HG03354 (cell line): ENCODE results near the gene LRRK2.
"Not testable (repeated sequence)": the region's sequence is repeated elsewhere in the genome, so short reads cannot be mapped to it uniquely, and the experiment has no call there.

Source experiments
- ATAC-seq: cut with Tn5 transposase; IDR thresholded peaks from one replicate; pipeline ENCODE4 v1.9.1; 2021; ENCODE audit warnings: mild to moderate bottlenecking; ENCODE audit not compliant: unreplicated experiment, poor library complexity, severe bottlenecking

Gene LRRK2

GRCh38 chr12:40209886-40210285, 14.9 kb upstream of the LRRK2 start:
- ATAC-seq: no peak

DNA sequence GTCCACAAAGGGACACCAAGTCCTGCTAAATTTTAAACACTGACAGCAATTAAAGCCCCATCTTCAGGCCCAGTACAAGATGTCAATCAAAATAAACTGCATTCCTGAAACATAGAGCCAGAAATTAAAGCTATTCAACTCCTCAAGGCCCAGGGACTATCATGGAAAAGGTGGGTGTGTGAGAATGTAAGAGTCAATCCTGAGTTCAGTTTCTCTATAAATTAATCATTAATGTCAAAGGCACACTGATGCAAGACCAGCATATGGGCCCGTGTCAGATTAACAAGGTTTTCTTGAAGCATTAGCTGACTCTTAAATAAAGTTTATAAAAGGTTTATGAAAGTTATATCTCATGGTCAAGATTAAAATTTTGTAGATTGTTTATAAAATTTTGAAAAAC, 13.6 kb upstream of the LRRK2 start:
- ATAC-seq: not testable (repeated sequence)

DNA sequence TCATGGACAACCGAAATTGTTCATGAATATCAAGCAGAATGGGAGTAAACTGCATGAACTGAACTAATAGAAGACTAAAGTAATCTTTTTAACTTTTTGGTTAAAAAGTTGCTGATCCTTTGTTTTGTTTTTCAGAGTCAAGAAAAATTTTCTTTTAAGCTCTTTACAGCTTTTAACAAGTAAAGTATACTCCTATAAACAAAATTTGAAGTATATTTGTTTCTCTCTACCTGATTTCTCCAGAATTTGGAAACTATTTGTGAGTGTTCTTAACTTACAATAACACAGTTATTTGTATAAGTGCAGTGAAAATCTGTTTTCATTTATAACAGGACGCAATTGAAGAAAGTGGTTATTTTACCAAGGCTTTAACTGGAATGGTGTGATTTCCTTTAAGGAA, 12.2 kb upstream of the LRRK2 start:
- ATAC-seq: no peak

GRCh38 chr12:40215982-40216381, 8.8 kb upstream of the LRRK2 start:
- ATAC-seq: no peak

DNA sequence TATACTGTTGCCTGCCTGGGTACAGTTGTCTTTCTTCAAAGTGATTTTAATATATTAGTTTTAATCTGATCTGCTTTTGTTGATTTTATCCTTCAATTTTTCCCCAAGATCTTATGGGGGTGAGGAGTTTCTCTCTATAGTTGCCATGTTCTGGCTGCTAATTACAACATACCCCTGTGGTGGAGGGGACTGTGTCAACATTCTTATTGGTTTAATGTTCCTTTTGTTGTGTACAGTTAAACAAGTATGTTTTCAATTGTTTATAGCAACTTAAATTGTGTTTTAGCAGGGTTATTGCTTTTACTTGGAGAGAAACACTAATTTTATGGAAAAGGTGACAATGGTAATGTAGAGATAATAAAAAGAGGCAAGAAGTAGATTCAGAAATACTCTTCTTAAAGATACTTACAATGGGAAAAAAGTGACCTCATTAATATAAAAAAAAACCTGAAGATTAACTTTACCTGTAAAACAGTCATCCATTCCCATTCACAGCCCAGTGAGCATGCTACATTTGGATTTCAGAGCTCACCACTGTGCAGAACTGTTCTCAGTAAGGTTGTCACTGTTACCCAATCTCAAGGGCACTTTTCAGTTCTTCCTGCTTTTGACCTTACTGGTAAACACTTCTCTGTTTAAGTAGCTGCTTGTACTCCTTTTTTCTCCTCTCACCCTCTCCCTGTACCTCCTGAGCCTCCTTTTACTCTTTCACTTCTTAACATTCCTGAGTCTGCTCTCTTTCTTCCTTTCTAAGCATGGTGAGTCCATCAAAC, 8.1 kb upstream of the LRRK2 start:
- no peak for ATAC-seq

DNA sequence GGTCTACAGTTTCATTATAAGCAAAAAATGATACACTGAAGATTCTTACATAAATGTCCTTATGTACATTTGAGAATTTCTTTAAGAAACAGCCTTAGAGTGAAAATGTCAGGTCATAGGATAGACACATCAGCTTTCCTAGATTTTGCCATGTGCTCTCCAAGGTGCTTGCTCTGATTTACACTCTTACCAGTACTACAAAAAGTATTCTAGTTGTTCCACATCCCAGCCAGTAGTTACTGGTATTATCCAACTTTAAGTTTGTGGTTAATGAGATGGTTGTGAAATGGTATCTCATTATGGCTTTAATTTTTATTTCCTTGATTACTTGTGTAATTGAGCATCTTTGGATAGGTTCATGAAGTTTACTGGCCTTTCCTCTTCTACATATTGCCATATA, 5.0 kb upstream of the LRRK2 start:
- no peak for ATAC-seq

- no peak for ATAC-seq
These were observed 2.5 kb upstream of the LRRK2 start for GRCh38 chr12:40222247-40222646.

DNA sequence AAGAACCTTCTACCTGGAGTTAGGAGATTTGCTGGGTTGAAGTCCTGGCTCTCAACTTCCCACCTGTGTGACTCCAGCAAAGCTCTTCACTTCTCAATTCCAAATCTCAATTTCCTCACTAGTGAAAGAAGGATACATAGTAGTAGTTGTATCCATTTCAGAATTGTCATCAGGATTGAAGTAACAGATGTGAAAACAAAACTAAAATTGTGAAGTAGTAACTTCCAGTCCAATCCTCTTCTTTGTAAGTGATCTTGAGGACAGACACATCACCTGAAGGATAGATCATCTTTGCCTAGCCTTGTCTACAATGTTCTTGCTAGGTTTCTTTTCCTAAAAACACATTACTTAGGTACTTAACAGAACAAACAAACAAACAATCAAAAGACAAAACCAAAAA, 1.2 kb upstream of the LRRK2 start:
- ATAC-seq: no peak

DNA sequence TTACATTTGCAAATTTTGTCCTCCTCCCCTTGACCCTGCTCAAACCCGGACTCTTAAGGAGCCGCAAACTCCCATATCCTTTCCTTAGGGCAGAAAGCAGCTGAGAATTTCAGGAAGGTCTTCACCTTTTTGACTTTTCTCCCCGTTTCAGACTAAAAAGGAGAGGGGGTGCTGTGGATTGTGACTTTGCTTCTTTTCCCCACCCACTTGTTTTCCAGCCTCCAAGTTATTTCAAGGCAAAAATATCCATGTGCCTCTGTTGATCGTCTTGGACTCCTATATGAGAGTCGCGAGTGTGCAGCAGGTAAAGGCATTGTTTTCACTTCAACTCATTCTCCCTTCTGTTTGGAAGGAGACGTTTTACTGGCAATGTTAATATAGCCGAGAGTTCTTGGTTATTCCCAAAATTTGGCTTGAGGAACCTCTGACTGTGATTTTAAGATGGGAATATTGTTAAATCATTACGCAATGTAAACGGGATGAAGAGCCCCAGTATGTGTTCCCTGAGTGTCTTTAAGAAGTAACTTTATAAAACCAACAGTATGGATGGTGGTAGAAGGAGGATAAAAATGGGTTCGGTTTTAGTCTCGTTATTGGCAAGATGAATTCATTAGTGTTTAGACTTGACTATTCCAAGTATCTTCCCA, 663 bp downstream of the LRRK2 start:
- no peak for ATAC-seq

- peak; percentile 65 for ATAC-seq
These were observed 1.3 kb downstream of the LRRK2 start for GRCh38 chr12:40225984-40226602.

DNA sequence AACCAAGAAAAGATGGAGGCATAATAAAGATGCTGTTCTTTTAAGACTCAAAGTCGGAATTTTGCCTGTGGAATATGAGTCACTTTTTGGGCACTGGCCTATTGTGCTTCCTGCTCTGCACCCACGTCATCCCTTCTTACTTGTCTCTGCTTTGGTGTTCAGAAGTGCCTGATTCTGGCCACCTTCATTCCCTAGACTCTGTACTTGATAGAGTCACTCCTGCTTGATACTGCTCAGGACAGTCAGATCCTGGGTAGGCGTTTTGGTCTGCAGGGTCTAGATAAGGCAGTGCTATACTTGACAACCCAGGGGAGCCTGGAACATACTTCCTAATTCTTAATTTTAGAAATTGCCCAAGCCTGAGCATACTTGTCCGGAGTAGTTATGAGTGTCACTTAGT, 1.9 kb downstream of the LRRK2 start:
- peak; percentile 28 for ATAC-seq

DNA sequence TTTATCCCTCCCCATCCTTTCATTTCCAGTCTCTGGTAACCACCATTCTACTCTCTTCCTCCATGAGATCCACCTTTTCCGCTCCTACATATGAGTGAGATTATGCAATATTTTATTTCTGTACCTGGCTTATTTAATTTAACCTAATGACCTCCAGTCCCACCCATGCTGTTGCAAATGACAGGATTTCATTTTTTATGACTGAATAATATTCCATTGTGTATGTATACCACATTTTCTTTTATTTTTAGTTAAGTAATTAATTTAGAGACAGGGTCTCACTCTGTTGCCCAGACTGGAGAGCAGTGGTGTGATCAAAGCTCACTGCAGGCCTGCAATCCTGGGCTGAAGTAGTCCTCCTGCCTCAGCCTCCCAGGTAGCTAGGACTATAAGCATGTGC, 2.6 kb downstream of the LRRK2 start:
- no peak for ATAC-seq

DNA sequence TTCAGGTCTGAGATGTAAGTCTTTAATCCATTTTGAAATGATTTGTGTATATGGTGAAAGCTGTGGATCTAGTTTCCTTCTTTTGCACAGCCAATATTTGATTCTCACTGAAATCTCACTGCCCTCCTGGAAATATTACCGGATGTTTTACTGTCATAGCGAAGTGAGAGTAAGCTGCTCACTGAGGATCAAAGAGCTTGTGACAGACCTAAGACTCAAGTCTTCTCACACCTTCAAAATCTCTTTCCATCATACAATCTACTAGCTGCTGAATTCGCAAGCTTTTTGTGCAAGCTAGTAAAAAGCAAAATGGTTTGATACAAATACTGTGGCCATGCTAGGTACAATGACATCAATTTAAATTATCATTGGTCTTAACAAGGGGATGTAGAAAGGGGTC, 3.9 kb downstream of the LRRK2 start:
- ATAC-seq: no peak

- no peak for ATAC-seq
These were observed 5.2 kb downstream of the LRRK2 start for GRCh38 chr12:40229690-40230651.

- peak; percentile 39 for ATAC-seq
These were observed 7.8 kb downstream of the LRRK2 start for GRCh38 chr12:40232602-40233001.

DNA sequence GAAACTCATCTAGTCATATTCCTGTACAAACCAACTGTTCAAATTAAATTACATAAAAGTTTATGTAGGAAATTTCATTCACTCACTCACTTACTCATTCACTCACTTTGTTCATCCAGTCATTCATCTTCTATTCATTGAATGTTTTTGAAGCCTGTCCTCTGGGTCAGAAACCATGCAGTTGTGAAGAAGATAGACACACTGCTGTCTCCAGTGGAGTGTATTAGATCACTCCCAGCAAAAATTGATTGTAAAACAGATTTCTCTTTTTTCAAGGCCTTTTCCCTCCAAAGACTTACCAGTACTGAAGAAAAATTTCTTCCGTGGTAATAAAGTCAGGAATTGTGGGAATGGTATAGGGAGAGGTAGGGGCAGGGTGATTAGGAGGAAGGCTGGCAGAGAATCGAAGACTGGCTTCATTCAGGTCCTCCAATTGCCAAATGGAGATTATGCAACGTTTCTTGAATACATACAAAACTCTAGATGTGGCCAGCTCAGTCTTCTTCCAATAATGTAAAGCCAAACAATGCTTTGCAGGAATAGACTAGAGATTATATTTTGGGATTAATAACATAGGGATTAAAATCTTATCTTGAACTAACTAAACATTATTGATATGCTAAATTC, 9.1 kb downstream of the LRRK2 start:
- ATAC-seq: no peak

DNA sequence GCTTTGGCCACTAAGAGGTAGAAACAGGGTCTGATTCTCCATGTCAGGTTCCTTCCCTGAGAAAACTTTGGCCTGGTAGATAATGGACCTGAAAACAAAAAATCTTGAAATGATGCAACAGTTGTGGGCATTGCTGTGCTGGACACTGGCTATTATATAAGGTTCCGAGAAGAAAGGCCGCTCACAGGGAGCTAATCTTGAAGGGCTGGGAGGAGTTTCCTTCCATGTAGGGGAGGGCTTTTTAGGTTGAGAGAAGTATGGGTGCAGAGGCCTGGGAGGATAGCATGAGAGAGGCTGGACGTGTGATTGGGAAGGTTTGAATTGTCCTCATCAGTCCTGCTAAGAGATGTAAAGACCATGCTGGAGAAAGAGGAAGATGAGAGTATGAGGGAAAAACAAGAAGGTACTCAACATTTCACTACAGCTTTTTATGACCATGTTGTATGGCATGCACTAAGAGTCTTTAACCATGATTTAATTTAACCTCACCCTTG, 11.6 kb downstream of the LRRK2 start:
- ATAC-seq: no peak

DNA sequence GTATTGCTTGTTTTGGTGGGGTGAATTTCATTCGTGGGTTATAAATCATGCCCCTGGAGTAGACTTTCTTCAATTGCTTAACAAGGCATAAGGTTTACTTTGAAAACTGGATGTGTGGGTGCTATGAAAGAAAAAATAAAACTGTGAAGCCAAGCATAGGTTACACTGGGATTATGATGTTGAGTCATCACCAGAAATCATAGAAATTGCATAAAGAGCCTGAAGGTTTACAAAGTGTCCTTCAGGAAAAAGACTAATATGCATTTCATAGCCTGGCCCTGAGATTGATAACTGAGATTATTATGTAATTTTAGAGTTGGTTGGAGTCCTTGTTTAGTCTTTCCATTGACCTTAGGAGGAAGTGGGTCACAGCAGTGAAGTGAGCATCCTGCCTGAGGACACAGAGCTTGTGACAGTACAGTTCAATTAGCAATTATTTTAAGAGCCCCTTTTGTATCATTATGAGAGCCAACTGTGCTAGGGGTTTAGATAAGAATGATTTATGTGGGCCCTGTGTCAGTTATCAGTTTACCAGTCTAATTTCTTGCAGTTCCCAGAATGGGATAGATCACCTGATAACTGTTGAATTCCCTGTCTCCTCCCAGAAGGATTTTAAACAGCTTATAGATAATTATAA, 13.6 kb downstream of the LRRK2 start:
- no peak for ATAC-seq

GRCh38 chr12:40238979-40239378, 14.2 kb downstream of the LRRK2 start:
- ATAC-seq: no peak
